ENCODE results near the gene BAIAP3.
A peak's percentile ranks its signal among the peaks of the same experiment; 100 is the strongest.

The BAIAP3 gene

DNA sequence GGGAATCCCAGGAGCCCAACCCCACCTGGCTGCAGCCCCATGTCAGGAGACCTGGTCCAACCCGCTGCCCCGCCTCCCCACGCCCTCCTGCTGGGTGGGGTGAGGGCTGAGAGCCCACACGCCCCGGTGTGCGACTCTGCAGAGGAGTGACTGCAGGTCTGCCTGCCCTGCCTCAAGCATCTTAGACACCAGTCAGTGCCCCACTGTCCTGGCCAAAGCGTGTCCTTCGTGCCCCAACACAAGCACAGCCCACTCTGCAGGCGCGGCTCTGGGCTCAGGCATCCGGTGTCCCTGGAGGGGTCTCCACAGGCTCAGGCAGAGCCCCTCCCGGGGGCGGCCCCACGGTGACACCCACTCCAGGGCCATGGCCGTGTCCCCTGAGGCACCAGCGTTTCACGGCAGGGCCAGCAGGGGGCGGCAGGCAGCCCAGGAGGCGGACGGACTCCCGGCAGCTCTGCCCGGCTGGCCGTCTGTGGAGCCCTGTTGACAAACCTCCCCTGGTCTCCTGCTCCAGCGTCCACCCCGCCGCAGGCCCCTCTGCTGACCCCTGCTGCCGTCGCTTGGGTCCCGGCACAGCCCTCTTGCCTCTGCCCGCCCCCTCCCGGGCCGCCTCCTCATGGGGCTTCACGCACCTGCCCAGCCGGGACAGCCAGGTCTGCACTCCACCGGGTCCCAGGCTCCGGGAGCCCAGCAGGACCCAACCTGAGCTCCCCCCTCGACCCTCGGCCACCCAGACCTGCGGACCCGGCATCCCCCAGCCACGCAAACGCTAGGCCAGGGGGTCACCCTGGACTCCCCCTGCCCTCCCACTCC lies 32.6 kb upstream of the BAIAP3 start:
- DNase-seq, result peak; percentile 81 to 84

DNA sequence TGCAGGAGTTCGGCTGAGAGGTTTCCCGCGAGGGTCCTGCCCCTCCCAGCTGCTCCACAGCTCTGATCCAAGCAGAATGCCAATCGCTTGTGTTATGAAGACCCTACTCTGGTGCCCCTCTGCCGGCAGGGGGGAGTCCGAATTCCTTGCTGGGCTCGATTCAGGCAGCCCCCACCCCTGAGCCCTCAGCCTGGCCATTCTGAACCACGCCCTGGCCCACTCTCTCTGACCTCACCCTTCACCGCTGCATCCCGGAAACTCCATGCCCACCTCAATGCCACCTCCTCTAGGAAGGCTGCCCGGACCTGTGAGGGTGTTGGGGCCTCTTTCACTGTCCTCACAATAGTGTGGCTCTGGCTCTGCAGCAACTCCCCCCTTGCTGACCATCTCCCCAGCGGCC lies 31.9 kb upstream of the BAIAP3 start:
- no peak for DNase-seq

DNA sequence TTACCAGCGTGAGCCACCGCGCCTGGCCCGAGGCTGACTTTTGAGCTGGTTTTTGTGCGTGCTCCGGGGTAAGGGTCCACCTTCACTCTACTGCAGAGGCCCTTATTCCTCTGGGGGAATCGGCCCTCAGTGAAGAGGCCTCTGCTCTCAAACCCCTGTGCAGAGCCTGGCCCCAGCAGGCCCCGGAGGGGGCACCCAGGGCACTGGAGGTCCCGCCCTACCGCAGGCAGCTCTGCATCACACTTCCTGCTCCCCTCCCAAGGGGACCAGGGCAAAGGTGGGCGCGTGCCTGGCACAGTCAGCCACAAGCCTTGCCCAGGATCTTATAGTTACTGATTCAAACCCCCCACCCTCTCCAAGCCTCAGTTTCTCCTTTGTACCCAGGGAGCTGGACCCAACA lies 27.6 kb upstream of the BAIAP3 start:
- DNase-seq, result no peak

DNA sequence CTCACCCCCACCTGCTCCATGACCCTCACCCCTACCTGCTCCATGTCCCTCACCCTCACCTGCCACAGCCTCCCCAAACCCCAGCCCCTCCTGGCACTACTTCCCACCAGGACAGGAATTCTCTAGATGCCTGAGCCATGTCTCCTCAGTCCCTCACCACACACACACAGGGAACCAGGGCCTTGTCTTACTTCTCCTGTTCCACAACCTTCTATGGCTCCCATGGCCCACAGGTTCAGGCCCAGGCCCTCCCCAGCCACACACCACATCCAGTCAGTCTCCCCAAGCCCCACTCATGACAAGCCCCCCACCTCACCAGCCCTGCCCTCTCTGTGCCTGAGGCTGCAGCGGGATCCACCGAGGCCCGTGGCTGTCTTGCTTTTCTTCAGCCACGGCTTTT lies 27.1 kb upstream of the BAIAP3 start:
- no peak for DNase-seq

DNA sequence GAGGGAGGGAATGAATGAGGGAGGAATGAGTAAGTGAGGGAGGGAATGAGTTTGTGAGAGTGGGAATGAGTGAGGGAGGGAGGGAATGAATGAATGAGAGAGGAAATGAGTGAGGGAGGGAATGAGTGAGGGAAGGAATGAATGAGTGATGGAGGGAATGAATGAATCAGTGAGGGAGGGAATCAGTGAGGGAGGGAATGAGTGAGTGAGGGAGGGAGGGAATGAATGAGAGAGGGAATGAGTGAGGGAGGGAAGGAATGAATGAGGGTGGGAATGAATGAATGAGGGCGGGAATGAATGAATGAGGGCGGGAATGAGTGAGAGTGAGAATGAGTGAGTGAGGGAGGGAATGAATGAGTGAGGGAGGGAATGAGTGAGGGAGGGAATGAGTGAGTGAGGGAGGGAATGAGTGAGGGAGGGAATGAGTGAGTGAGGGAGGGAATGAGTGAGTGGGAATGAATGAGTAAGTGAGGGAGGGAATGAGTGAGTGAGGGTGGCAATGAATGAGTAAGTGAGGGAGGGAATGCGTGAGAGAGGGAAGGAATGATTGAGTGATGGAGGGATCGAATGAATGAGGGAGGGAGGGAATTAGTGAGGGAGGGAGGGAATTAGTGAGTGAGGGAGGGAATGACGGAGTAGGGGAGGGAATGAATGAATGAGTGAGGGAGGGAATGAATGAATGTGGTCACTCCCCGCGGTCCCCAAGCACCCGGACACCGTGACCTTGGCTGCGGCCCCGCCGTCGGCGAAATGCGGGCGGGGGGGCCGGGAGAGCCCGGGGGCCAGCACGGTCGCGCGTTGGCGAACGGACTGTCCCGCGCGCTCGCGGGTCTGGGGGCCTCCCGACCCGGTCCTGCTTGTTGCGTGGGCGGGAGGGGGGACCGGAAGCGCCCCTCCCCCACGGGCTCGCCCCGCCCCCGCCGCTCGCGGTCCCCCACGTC lies 25.1 kb upstream of the BAIAP3 start:
- DNase-seq, result no peak

DNA sequence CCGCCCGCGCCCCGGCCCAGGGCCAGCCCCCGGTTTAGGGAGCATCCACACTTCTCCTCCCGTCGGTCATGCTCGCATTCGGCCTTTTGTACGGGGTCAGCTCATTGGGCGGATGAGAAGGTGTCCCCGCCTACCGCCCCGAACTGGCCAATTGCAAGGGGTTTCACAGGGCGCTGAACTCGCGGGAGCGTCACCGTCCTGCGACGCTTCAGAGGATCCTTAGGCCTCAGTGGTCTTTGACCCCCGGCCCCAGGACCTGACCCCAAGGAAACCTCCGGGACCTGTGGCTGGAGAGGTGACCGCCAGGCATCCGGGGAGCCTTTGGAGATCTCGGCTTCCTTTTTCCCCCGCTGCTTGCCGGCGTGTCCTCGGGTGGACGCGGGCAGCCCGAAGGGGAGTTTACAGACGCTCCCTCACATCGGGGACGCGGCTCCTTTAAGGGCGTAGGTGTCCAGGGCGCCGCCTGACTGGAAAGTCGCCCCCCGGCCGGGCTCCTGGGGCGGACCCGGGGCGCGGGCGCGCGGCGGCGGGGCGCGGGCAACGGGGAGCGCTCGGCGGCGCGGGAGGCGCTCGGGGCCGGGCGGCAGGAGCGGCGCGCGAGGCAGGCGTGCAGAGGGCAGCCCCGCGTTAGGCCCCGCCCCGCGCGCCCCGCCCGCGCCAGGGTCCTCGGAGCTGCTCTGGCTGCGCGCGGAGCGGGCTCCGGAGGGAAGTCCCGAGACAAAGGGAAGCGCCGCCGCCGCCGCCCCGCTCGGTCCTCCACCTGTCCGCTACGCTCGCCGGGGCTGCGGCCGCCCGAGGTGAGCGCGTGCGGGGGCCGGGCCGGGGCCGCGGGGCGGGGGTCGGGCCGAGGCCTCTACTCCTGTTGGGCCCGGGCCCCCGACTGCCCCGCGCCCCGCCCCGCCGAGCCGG lies 24.2 kb upstream of the BAIAP3 start, which contains the start of gene UBE2I:
UBE2I (plus strand) TSS at position 660 of the 909 bp plus-strand sequence. CDS start 4,395 bp downstream, outside the sequence.
- peak; percentile 97 to 98 for DNase-seq

DNA sequence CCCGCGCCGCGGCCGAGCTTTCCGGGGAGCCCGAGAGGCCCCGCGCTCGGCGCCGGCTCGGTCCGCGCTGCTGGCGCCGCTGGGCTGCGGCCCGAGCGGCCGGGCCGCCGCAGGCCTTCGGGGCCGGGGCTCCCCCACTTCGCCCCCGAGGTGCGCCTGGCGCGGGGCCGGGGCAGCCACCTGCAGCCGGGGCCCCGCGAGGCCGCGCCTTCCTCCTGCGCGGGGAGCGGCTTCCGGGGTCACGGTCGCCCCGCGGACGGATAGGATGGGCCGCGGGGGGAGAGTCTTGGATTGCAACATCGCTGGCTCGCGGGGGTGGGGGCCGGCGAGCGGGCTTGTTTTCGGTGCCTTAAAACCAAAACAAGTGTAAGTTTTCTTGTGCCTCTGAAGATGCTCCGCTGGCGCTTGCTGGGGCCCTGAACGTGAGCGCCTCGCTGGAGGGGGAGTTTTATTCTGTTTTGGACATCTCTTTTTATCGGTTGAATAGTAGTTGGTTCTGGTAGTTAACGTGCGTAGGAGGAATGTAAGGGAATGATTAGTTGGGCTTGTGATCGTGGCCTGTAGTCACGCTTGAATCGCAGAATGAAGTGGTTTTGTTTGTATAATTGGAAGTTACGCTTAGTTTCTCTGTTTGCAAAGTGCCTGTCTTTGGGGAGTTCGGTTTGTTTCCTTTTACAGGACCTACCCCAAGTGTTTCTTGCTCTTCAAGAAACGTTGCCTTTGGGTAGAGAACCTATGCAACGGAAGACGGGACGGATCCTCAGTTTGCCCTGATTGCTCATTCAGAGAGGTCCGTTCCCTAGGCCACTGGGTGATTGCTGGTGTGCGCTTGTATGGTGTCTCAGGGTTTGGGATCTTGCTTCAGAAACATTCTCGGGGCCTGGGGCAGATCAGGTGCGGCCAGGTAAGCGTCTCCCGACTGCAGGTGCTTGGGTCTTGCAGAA lies 23.3 kb upstream of the BAIAP3 start:
- peak; percentile 63 to 64 for DNase-seq

DNA sequence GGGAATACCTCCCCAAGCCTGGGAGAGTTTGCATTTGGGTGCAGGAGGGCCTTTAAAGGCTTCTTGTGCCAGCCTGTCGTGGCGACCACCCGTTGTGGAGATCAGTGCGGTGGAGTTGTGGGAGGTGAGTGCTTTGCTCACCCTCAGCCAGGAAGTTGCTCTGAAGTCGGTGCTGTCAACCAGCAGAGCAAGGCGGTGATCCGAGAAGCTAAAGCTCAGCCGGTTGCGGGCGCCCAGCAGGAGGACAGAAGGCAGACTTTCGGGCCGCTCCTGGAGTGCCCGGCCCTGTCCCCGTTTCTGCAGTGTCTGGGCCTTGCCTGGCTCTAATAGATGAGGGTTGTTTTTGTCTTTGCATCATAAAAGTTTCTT lies 22.6 kb upstream of the BAIAP3 start:
- DNase-seq, result peak; percentile 39 to 42

DNA sequence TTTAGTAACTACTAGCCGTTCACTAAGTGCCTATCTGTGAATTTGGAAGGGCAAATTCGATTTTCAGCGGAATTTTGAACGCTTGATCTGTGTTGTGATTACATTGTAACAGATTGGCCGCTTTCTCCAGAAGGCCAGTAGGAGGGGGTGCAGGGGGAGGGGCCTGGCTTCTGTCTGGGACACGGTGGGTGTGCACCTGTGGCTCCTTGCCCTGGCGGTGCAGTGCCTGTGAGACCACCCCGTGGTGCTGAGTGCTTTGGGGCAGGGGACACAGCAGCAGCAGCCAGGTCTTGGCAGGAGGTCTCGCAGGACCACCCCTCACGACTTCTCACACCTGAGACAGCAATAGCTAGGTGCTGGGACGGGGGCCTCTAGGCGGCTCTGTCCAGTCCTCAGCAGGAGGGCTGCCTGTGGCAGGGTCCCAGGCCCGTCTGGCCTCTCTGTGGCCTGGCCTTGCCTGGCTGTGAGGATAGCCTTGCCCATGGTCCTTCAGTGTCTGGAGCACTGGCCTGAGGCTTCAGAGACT lies 22.2 kb upstream of the BAIAP3 start:
- DNase-seq, result no peak

DNA sequence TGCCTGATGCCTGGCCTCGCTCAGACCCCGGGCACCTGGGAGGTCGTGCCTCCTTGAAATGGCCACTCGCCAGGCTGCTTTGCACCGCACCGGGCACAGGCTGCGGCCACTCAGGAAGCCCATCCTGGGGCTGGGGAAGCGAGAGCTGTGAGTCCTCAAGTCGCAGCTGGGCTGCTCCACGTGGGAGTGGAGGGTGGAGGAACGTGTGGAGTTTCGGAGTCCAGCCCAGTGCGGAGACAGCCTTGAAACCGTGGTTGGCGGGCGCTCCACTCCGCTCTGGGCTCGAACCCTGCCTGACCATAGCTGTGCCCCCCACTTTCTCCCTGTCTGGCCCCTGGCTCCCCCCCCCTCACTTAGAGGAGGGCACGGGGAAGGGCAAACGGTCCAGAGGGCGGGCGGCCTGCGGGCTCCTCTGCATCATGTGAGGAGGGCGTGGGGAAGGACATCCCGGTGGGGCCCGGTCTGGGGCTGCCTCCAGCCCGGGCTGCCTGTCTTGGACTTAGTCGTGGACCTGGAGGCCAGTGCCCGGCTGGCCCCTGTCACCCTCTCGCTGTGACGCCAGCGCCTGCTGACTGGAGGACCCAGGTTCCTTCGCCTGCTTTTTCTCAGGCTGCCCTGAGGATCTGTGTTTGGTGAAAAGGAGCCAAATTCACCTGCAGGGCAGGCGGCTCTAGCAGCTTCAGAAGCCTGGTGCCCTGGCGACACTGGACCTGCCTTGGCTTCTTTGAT lies 21.5 kb upstream of the BAIAP3 start:
- no peak for DNase-seq

DNA sequence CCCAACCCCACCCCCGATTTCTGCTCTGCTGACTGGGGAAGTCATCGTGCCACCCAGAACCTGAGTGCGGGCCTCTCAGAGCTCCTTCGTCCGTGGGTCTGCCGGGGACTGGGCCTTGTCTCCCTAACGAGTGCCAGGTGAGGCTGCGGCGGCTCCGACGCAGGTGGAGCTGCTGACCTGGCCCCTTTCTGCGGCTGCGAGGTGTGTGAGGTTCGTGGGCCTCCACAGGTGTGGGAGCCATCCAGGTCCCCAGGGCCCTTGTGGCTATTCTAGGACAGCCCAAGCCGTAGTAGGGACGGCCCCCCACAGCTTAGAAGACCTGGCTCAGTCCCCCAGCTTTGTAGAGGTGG lies 21.0 kb upstream of the BAIAP3 start:
- DNase-seq, result no peak

DNA sequence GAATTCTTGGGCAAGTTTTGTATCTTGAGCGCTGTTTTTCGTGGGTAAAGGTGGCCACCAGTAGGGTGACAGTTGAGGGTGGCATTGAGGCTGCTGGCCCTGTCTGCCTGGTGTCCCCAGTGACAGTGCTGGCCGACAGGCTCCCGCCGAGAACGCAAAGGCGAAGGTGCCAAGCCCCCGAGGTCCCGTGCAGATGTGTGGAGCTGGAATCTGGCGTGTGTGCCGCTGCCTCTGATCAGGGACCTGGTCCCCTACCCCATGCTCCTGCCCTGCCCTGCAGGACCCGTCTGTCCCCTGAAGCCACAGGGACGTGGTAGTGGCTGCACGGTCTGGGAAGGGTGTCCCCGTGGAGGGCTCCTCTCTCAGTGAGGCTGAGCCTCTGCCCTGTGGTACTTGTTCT lies 20.5 kb upstream of the BAIAP3 start:
- no peak for DNase-seq

DNA sequence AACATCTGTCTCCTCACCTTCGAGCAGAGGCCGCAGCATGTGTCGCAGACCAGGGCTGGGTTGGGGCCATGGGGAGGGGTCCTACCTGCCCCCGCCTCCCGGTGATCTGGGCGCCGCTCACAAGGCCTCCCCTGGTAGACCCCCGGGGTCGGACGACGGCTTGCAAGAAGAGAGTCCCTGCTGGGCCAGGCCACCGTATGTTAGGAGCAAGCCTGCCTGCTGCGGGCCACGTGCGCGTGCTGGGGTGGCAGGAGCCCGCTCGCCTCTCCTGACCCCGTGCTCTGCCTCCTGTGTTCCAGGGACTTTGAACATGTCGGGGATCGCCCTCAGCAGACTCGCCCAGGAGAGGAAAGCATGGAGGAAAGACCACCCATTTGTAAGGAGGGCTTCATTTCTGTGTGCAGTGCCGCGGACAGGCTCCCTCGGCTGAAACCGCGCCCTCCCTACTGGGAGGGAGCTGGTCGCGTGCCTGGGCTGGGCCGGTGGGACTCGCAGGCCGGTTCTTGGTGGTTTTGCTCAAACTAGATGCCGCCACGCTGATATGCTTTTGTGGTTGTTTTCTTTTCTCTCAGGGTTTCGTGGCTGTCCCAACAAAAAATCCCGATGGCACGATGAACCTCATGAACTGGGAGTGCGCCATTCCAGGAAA lies 19.6 kb upstream of the BAIAP3 start:
- no peak for DNase-seq

DNA sequence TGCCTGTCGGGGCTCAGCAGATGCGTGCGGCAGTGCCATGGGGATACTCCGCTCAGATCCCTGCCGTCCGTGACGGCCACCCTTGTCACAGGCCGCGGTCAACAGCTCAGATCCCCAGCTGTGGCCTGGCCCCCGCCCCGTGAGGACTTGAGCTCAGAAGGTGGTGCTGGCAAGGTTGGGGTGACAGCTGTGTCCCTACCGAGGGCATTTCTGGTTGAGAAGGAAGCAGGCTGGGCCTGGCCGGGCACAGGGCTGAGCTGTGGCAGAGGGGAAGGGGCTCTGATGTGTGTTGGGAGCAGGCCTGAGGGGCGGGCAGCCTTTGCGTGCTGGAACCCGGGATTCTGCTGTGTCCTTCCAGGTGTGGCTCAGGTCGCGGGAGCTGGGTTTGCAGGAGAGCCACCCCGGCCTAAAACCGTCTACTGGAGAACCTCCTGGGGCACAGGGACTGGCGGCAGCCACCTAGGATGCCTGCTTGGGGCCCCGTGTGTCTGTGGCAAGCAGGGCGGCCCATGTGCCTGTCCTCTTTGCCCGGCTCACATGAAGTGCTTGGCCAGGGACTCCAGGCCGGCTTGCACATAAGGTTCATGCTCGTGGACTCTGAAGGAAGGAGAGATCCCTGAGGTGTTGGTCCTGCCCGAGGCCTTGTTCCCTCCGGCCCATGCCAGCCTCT lies 18.9 kb upstream of the BAIAP3 start:
- no peak for DNase-seq

DNA sequence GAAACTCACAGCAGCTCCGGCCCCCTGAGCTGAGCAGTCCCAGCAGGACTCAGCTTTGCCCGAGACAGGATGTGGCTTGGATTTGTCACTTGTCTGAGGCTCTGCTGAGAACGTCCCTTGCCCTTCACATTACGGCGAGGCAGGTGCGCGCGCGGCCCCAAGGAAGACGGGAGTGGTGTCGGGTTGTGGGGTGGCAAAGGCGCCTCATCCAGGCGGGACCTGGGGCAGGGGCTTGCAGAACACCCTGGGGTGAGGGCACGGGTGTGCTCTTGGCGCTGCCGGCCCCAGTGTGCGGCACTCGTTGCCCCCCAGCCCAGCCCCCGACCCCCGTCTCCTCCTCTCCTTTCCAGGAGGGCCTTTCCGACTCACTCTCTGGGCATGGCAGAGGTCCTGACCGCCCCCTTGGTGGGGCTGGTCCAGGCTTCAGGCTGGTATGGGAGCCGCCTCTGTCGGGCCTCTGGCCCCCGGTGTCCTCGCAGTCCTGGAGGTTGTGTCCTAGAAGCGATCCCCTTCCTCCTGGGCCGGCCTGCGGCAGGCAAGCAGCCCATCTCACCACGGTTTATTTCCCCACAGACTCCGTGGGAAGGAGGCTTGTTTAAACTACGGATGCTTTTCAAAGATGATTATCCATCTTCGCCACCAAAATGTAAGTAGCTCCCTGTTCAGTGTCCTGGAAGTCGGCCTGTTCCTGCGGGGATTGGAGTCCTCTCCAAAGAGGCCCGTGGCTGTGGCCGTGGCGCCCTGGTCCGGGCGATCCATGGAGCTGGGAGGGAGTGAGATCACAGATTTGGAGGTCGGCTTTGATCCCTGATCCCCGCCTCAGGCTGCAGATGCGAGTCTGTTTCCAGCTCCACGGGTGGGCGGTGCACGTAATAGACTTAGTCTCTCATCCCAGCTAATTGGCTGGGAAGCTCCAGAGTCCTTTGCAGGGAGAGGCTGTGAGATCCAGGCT lies 18.1 kb upstream of the BAIAP3 start:
- no peak for DNase-seq

DNA sequence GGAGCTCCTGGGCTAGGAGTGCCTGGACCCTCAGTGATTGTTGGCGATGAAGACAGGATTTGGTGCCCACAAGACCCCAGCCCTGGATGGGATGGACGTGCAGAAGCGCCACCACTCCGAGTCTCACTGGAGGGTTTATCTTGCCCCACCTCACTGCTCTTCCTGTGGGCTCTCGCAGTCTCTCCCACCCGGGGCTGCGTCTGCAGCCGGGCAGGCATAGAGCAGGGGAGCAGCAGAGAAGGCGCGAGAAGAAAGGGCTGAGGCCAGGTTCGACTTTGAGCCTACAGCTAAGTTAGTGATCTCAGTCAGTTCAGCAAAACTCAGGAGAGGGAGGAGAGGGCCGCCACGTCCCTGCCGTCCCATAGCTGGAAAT lies 17.4 kb upstream of the BAIAP3 start:
- no peak for DNase-seq

DNA sequence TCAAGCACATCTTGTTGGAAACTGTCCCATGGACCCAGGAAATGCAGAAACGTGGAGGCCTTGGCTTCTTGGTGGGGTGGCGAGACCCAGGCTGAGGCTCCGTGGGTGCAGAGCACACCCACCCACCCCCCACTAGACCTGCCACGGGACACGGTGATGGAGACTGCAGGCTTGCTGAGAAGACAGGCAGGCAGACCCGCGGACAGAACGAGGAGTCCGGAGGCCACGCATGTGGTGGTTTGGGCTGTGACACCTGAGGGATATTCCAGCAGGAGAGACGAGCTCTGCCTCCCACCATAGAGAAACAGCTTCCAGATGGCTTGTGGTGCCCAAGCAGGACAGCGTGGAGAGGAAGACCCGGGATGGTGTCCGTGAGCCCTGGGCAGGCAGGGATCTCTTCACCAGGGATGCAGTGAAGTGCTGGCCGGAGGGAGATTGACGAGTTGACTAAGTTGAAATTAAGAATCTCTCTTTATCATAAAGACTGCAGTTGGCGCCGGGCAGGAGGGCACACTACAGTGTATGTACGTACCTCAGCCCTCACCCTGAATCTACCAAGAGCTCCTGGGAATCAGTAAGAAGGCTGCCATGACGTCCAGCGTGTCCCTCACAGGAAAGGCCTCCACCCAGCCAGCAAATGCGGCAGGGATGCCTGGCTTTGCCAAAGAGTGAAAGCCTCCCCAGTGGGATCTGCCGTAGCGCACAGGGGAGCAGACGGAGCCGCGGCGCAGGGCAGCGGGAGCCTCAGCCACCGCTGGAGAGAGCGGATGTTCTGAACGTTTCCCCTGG lies 15.8 kb upstream of the BAIAP3 start:
- no peak for DNase-seq

DNA sequence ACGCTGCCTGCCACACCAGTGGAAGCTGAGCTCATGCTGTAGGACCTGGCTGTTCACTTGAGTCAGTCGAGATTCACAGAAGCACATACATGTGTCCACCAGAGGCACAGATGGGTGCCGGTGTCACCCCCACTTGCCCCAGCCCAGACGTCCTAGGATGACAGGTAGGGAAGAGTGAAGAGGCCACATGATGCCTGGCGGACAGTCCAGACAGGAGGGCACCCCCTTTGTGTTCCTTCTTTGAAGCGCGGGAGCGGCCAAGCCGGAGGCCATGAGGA lies 15.2 kb upstream of the BAIAP3 start:
- DNase-seq, result no peak
